ENCODE data around the gene AGPAT2.
A peak's percentile ranks its signal among the peaks of the same experiment; 100 is the strongest.

Gene AGPAT2

GRCh38 chr9:136720898-136721338, 33.7 kb upstream of the AGPAT2 start:
- in situ Hi-C loops (cut with MboI; ENCODE audit: low pct_unique_long_range_greater_than_20kb, low sequenced_read_pairs, unreplicated experiment): no loop called here
- TF ChIP-seq, protein P1, sequence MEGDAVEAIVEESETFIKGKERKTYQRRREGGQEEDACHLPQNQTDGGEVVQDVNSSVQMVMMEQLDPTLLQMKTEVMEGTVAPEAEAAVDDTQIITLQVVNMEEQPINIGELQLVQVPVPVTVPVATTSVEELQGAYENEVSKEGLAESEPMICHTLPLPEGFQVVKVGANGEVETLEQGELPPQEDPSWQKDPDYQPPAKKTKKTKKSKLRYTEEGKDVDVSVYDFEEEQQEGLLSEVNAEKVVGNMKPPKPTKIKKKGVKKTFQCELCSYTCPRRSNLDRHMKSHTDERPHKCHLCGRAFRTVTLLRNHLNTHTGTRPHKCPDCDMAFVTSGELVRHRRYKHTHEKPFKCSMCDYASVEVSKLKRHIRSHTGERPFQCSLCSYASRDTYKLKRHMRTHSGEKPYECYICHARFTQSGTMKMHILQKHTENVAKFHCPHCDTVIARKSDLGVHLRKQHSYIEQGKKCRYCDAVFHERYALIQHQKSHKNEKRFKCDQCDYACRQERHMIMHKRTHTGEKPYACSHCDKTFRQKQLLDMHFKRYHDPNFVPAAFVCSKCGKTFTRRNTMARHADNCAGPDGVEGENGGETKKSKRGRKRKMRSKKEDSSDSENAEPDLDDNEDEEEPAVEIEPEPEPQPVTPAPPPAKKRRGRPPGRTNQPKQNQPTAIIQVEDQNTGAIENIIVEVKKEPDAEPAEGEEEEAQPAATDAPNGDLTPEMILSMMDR (IDR thresholded peaks at IDR 0.05; ENCODE audit: extremely low read depth, insufficient read depth, missing control alignments): no peak
- DNase-seq (ENCODE audit: low spot score): no peak

DNA sequence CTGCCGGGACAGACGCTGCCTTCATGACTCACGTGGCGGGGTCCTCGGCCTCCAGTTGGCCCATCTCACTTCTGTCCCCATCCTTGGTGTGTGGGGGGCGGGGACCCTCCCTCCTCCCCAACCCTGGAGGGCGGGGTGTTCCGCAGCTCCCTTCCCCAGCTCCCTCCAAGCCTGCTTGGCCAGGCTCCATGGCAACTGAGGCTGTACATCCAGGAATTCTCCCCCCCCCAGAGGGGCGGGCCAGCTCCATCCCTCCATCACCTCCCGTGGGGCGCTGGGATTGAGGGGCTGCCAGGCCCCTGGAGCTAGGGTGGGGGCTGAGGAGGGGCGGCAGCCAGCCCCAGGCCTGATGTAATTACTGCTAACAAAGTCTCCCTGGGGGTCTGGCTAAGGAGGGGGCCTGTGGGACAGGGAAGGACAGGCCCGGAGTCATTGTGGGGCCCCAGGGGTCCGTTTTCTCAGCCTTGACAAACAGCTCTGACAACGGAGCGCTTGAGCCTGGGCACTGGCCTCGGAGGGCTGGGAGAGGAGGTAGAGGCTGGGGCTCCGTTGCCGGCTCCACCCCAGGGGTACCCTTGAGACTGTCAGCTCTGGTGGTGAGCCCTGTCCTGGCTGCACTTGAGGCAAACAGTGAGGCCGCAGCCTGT, 33.1 kb upstream of the AGPAT2 start:
- in situ Hi-C loops (cut with MboI; ENCODE audit: low pct_unique_long_range_greater_than_20kb, low sequenced_read_pairs, unreplicated experiment): no loop called here
- DNase-seq (ENCODE audit: low spot score): no peak
- TF ChIP-seq, protein P1 (IDR thresholded peaks at IDR 0.05; ENCODE audit: extremely low read depth, insufficient read depth, missing control alignments): no peak

- in situ Hi-C loops (cut with MboI; ENCODE audit: low pct_unique_long_range_greater_than_20kb, low sequenced_read_pairs, unreplicated experiment): no loop called here
- TF ChIP-seq, protein P1 (IDR thresholded peaks at IDR 0.05; ENCODE audit: extremely low read depth, insufficient read depth, missing control alignments): peak; percentile 0
These were observed 32.1 kb upstream of the AGPAT2 start for GRCh38 chr9:136719195-136719880.

GRCh38 chr9:136718345-136719194, 31.3 kb upstream of the AGPAT2 start:
- no peak for DNase-seq (ENCODE audit: low spot score)
- TF ChIP-seq, protein P1 (IDR thresholded peaks at IDR 0.05; ENCODE audit: extremely low read depth, insufficient read depth, missing control alignments): no peak
- in situ Hi-C loops (cut with MboI; ENCODE audit: low pct_unique_long_range_greater_than_20kb, low sequenced_read_pairs, unreplicated experiment): no loop called here

More at GRCh38 chr9:136719195-136719880, 32.1 kb upstream of the AGPAT2 start:
- no peak for DNase-seq (ENCODE audit: low spot score)

- in situ Hi-C loops (cut with MboI; ENCODE audit: low pct_unique_long_range_greater_than_20kb, low sequenced_read_pairs, unreplicated experiment): no loop called here
- no peak for DNase-seq (ENCODE audit: low spot score)
- TF ChIP-seq, protein P1 (IDR thresholded peaks at IDR 0.05; ENCODE audit: extremely low read depth, insufficient read depth, missing control alignments): no peak
These were observed 30.1 kb upstream of the AGPAT2 start for GRCh38 chr9:136717399-136717798.

- TF ChIP-seq, protein P1 (IDR thresholded peaks at IDR 0.05; ENCODE audit: extremely low read depth, insufficient read depth, missing control alignments): no peak
- in situ Hi-C loops (cut with MboI; ENCODE audit: low pct_unique_long_range_greater_than_20kb, low sequenced_read_pairs, unreplicated experiment): no loop called here
- DNase-seq (ENCODE audit: low spot score): no peak
These were observed 27.6 kb upstream of the AGPAT2 start for GRCh38 chr9:136714893-136715274.

Measured in GM13977 (cell line).